ENCODE data around the gene ATAD1. TPM values are rescaled to one million over a fixed set of nuclear protein-coding genes. Genes with fewer than 3 reads are reported as not detected.

Gene ATAD1
- total and polyA plus RNA-seq, 2 of the 8 experiments (the other 6 are each of a cell fraction or from before 2014, with no cell fraction given) = 8.9 to 35.3 TPM

DNA sequence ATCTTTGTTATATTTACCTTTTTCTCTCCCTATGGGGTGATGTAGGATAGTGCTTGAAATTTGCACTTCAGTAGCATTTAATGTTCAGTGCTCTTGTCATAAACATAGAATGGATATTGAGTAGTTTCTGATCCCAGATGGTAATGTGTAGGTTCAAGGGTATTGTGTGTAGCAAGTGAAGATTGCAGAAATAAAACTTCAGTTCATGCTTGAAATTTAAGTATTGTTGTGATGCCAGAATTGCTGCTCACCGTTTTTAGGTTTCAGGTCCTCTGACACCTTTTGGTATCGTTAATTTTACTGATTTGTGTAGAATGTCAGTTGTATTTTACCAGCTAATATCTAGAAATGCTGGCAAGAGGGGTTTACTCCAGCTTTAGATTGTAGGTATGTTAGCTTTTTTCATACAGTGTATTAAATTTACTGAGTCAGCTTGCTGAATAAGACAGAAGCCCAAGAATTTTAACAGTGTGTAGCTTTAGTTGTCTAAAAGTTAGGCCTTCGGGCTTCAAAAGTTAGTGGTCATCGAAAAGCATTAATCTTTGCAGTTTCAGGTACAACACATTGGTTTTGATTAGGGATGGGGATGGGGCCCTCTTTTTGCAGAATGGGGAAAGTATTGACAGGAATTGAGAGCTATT lies 47.3 kb upstream of the ATAD1 start:
- Histone ChIP-seq H3K79me2 (ENCODE audit: control insufficient read depth in 1 of 2, insufficient read depth in 2 of 2, low read length in 2 of 2) (peaks cover 23 to 63% of the 10 kb centered on the region in 2 experiments), H4K20me1 (replicated peaks in 1 of 2; ENCODE audit: control insufficient read depth in 1 of 2, insufficient read depth in 2 of 2, low read length in 2 of 2) (peaks cover 11 to 17% of the 10 kb centered on the region in 2 experiments), H3K9me3 (ENCODE audit: insufficient read depth in 2 of 2, low read depth in 1 of 2, low read length in 1 of 2) (no peaks in the 10 kb centered on the region), H3K23ac (ENCODE audit: insufficient read length) (no peak overlapping the region), H2BK12ac (ENCODE audit: low read depth, low read length) (no peak overlapping the region), H3K23me2 (ENCODE audit: low read depth, low read length) (peaks cover 24% of the 10 kb centered on the region), H2BK20ac (ENCODE audit: low read length) (no peak overlapping the region), H4K5ac (ENCODE audit: insufficient read length, low read depth, low read length) (no peak overlapping the region), H2AK5ac (ENCODE audit: low read depth, low read length) (no peak overlapping the region), H2BK5ac (ENCODE audit: low read depth, low read length) (no peak overlapping the region), H3K4me2 (ENCODE audit: insufficient read depth in 1 of 2, low read depth in 2 of 2, low read length in 2 of 2) (peak overlapping the region; percentile 72 to 78), H3K4ac (replicated peaks; ENCODE audit: insufficient read length, low read depth, low read length) (no peak overlapping the region), H3K9ac (replicated peaks in 1 of 4; ENCODE audit: extremely low read depth in 1 of 4, low read depth in 3 of 4, low read length in 3 of 4) (peak overlapping the region in 3 of 4 experiments; percentile 22 to 41 (median 38); a peak in 3 of 7 replicates), H2BK120ac (replicated peaks; ENCODE audit: low read depth, low read length) (no peak overlapping the region), H2BK15ac (ENCODE audit: low read length) (no peak overlapping the region), H3K79me1 (ENCODE audit: low read depth, low read length) (no peaks in the 10 kb centered on the region), H4K91ac (replicated peaks; ENCODE audit: insufficient read length, low read length) (no peak overlapping the region), H3K27ac (ENCODE audit: low read depth, low read length) (no peak overlapping the region), H3K36me3 (ENCODE audit: control insufficient read depth in 2 of 4, insufficient read depth in 4 of 4, low read length in 3 of 4) (no peaks in the 10 kb centered on the region; a peak in 1 of 8 replicates), H3K4me1 (replicated peaks in 1 of 4; ENCODE audit: control insufficient read depth in 3 of 4, insufficient read depth in 4 of 4, low read length in 3 of 4) (peaks cover 0 to 6% (median under 1%) of the 10 kb centered on the region in 4 experiments; a peak in 4 of 7 replicates), H3K56ac (replicated peaks; ENCODE audit: insufficient read length, low read depth, low read length) (no peak overlapping the region), H2AFZ (ENCODE audit: low read length) (no peak overlapping the region), H3K4me3 (ENCODE audit: extremely low read depth in 1 of 4, insufficient read depth in 2 of 4, low read depth in 3 of 4, low read length in 4 of 4) (peak overlapping the region; percentile 83 to 94 (median 86)), H3K18ac (ENCODE audit: extremely low read depth, low read length) (no peak overlapping the region), H4K8ac (ENCODE audit: extremely low read depth, insufficient read depth, low read length) (no peak overlapping the region), H3K27me3 (replicated peaks in 1 of 4; ENCODE audit: control insufficient read depth in 3 of 4, extremely low read depth in 1 of 4, insufficient read depth in 3 of 4, low read length in 3 of 4) (no peaks in the 10 kb centered on the region), H3K14ac (ENCODE audit: insufficient read length) (no peak overlapping the region)
- FAIRE-seq (no peak), DNase-seq (ENCODE audit: low read depth in 1 of 2, low spot score in 2 of 2) (no peak)
- 46% methylated on average over 4 of the region's 4 CpGs; no CpG with 5 or more reads in 1 of the 2 experiments for WGBS, 2 experiments (ENCODE audit: extremely low coverage in 1 of 2, insufficient coverage in 1 of 2, insufficient read length in 1 of 2, insufficient replicate concordance in 2 of 2, low coverage in 1 of 2, low lambda C conversion rate in 2 of 2, missing lambda C conversion rate in 1 of 2)
- TF ChIP-seq KDM1A (IDR thresholded peaks at IDR 0.05; ENCODE audit: borderline replicate concordance, low read length) = no peak
- TF ChIP-seq, protein P1, sequence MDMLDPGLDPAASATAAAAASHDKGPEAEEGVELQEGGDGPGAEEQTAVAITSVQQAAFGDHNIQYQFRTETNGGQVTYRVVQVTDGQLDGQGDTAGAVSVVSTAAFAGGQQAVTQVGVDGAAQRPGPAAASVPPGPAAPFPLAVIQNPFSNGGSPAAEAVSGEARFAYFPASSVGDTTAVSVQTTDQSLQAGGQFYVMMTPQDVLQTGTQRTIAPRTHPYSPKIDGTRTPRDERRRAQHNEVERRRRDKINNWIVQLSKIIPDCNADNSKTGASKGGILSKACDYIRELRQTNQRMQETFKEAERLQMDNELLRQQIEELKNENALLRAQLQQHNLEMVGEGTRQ (IDR thresholded peaks at IDR 0.05; ENCODE audit: low read length) = no peak
- TF ChIP-seq, protein P2, sequence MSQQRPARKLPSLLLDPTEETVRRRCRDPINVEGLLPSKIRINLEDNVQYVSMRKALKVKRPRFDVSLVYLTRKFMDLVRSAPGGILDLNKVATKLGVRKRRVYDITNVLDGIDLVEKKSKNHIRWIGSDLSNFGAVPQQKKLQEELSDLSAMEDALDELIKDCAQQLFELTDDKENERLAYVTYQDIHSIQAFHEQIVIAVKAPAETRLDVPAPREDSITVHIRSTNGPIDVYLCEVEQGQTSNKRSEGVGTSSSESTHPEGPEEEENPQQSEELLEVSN (IDR thresholded peaks at IDR 0.05) = no peak
- ChIA-PET POLR2A (ENCODE audit: partially characterized antibody) (interaction anchor here (0.7 to 4.4 kb wide), 5 partner anchors 9 to 249 kb away, joined by 3 to 24 read pairs (median 3); no protein-coding TSS in a partner anchor), CTCF (ENCODE audit: partially characterized antibody) (no interaction called here)

All from H1 (cell line).